Measurements from ENCODE around the gene GSN. TPM values are rescaled to one million over a fixed set of nuclear protein-coding genes. Genes with fewer than 3 reads are reported as not detected.

GSN gene
- polyA plus RNA-seq, 1 of the 3 experiments (the other 2 are of a cell fraction), result 168 TPM

DNA sequence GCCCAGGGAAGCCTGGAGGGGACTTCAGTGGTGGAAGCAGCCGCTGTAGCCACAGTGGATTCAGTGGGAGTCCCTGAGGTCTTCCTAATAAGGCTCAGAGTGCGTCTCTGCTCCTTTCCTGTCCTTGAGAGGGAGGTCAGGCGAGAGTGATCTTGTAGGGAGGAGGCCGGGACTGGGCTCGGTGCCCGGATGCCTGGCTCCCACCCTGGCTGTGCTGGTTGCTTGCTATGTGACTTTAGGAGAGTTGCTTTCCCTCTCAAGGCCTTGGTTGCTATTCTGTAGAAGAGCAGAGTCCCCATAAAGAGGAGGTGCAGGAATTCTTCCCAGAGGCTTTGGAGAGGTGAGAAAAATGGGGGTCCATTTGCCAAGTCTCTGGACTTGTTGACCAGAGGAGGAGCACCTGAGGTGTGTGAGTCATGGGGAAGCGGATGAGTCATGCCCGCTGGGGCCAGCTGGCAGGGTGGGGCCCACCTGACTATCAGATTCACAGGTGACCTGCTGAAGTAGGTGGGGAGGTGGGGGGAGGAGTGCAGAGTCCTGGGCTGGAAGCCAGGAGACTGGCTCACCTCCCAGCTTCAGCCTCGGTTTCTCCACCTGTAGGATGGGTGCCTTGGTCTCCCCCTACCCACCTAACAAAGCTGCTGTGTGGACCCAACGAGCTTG is 13.8 kb downstream of the GSN start:
- DNase-seq, result no peak
- H3K4me1 ChIP-seq (ENCODE audit: control insufficient read depth in 1 of 2, insufficient read depth in 2 of 2, low read depth in 1 of 2, low read length in 1 of 2), result peaks cover 42 to 88% of the 10 kb centered on the region in 2 experiments
- H3K9me2 ChIP-seq, result no peaks in the 10 kb centered on the region
- TF ChIP-seq, protein P1, sequence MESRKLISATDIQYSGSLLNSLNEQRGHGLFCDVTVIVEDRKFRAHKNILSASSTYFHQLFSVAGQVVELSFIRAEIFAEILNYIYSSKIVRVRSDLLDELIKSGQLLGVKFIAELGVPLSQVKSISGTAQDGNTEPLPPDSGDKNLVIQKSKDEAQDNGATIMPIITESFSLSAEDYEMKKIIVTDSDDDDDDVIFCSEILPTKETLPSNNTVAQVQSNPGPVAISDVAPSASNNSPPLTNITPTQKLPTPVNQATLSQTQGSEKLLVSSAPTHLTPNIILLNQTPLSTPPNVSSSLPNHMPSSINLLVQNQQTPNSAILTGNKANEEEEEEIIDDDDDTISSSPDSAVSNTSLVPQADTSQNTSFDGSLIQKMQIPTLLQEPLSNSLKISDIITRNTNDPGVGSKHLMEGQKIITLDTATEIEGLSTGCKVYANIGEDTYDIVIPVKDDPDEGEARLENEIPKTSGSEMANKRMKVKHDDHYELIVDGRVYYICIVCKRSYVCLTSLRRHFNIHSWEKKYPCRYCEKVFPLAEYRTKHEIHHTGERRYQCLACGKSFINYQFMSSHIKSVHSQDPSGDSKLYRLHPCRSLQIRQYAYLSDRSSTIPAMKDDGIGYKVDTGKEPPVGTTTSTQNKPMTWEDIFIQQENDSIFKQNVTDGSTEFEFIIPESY (IDR thresholded peaks at IDR 0.05; ENCODE audit: borderline replicate concordance, low read depth), result no peak
- peak in 1 of 2 experiments; percentile 43; a peak in 1 of 4 replicates for TF ChIP-seq EP300 (IDR thresholded peaks at IDR 0.05; ENCODE audit: borderline replicate concordance in 1 of 2, low read depth in 1 of 2, low read length in 1 of 2)
- TF ChIP-seq, protein P2, sequence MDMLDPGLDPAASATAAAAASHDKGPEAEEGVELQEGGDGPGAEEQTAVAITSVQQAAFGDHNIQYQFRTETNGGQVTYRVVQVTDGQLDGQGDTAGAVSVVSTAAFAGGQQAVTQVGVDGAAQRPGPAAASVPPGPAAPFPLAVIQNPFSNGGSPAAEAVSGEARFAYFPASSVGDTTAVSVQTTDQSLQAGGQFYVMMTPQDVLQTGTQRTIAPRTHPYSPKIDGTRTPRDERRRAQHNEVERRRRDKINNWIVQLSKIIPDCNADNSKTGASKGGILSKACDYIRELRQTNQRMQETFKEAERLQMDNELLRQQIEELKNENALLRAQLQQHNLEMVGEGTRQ (IDR thresholded peaks at IDR 0.05; ENCODE audit: borderline replicate concordance, low read depth, low read length), result no peak
- no peak for TF ChIP-seq RAD21 (IDR thresholded peaks at IDR 0.05; ENCODE audit: low read length)
- TF ChIP-seq ELF1 (IDR thresholded peaks at IDR 0.05), result no peak
- TF ChIP-seq RXRA (IDR thresholded peaks at IDR 0.05; ENCODE audit: borderline replicate concordance, low read depth), result 0 out of 2 replicates have a peak, but pooled peaks have one; percentile 36
- no peak for TF ChIP-seq GABPA (IDR thresholded peaks at IDR 0.05; ENCODE audit: low read depth)
- peak; percentile 70 for TF ChIP-seq JUND (IDR thresholded peaks at IDR 0.05)
- TF ChIP-seq FOSL2 (IDR thresholded peaks at IDR 0.05; ENCODE audit: borderline replicate concordance, low read depth), result peak; percentile 83
- peak; percentile 51; the same call in 1 of the 2 replicates for TF ChIP-seq NFIC (IDR thresholded peaks at IDR 0.05; ENCODE audit: borderline replicate concordance)
- no peak for TF ChIP-seq GATA2 (CRISPR knock-in tag; IDR thresholded peaks at IDR 0.05)
- TF ChIP-seq, protein P3, sequence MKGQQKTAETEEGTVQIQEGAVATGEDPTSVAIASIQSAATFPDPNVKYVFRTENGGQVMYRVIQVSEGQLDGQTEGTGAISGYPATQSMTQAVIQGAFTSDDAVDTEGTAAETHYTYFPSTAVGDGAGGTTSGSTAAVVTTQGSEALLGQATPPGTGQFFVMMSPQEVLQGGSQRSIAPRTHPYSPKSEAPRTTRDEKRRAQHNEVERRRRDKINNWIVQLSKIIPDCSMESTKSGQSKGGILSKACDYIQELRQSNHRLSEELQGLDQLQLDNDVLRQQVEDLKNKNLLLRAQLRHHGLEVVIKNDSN (IDR thresholded peaks at IDR 0.05; ENCODE audit: borderline replicate concordance, low read depth), result 0 out of 2 replicates have a peak, but pooled peaks have one; percentile 4
- 47% methylated on average over 9 of the region's 10 CpGs for WGBS (ENCODE audit: low lambda C conversion rate)
- CTCF ChIA-PET, result interaction anchor here (0.8 to 2.1 kb wide), 3 partner anchors 38 to 118 kb away, joined by 3 to 11 read pairs (median 3); no protein-coding TSS in a partner anchor
- H2AFZ ChIP-seq (ENCODE audit: low read depth), result no peak overlapping the region
- peaks cover 0 to 8% of the 10 kb centered on the region in 2 experiments for H3K36me3 ChIP-seq (replicated peaks in 1 of 2; ENCODE audit: control insufficient read depth in 1 of 2, insufficient read depth in 2 of 2, low read length in 1 of 2)
- H3K27ac ChIP-seq (ENCODE audit: low read depth in 2 of 2, low read length in 1 of 2), result peak overlapping the region; percentile 77 to 94
- peaks cover 46% of the 10 kb centered on the region for H3F3A ChIP-seq (replicated peaks; ENCODE audit: insufficient read depth)
- no peaks in the 10 kb centered on the region for H3K27me3 ChIP-seq (ENCODE audit: insufficient read depth)
- H3K79me2 ChIP-seq (ENCODE audit: insufficient read depth), result peaks cover 49% of the 10 kb centered on the region
- H4K20me1 ChIP-seq (ENCODE audit: insufficient read depth), result no peaks in the 10 kb centered on the region
- no peaks in the 10 kb centered on the region for H3K9me3 ChIP-seq
- POLR2A ChIA-PET, result no interaction called here
- peak overlapping the region; percentile 34; the same call in 1 of the 2 replicates for H3K9ac ChIP-seq
- H3K4me2 ChIP-seq, result peak overlapping the region; percentile 44
- H3K4me3 ChIP-seq (ENCODE audit: low read depth in 2 of 2, low read length in 1 of 2), result no peak overlapping the region
